Left kidney (tissue), 2 donors: Measurements from ENCODE around the gene GSG1L. TPM values are rescaled to one million over a fixed set of nuclear protein-coding genes. Genes with fewer than 3 reads are reported as not detected.
"Not testable (repeated sequence)": the region's sequence is repeated elsewhere in the genome, so short reads cannot be mapped to it uniquely, and the experiment has no call there.

Experiments used
- DNase-seq: peaks from one replicate; pipeline ENCODE4 v3.0.0-alpha.2; 2013
- polyA plus RNA-seq: library from polyadenylated mRNA; unstranded; fragments of 120-200 nt; gene quantifications from one replicate; pipeline ENCODE4 v1.2.1, GENCODE V29; 2013; ENCODE audit not compliant: insufficient read length

GSG1L gene
- polyA plus RNA-seq, 1 donor: 0.20 TPM

DNA sequence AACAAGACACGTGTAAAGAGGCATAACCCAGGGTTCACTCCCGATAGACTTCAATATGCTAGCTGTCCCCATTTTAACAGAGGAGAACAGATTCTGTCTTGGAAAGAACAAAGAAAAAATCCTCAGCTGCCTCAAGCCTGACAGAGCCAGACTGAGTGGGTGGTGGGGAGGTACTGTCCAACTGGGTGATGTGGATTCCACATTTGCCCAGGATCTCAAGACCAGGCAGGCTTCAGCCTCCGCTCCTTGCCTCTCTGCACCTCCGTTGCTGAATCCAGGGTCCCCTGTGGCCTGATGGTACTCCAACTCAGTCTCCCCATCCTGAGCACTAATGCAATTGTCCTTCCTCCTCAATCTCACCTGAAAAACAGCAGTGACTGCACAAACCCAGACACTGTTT, 163.8 kb downstream of the GSG1L start:
- no peak for DNase-seq

GRCh38 chr16:27894386-27894785, 169.1 kb downstream of the GSG1L start:
- peak; percentile 17 for DNase-seq

DNA sequence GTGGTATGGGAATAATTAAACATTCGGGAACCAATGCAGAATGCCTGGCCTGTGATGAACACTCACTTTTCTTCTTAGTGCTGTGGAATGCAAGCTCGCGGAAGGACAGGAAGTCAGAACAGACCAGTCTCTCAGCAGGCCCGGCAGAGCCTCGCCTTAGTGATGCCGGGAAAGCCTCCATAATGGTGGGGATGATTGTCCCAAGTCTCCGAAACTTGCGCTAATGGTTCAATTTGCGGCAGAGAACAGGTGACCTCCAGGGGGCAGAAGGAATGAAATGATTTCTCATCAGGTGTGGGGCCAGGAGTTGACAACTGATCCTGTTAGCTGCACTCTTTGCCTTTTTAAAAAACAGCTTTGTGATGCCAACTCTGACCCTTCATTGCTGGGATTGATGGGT, 170.6 kb downstream of the GSG1L start:
- no peak for DNase-seq

DNA sequence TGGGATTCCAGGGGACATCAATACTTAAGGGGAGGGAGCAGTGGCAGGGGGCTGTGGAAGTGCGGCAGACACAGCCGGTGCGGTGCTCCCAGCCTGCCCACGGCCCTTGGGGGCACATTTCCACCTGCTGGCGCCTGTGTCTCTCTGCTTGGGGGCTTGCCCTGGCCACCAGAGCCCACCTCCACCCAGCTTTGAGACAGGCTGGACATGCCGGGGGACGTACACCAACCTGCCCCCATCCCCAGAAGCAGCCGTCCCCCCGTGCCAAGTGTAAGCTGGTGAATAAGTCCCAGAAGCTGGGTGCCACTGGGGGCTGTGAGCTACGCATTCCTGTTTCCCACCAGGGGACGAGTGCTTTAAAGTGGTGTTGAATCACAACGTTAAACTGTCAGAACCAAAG, 172.6 kb downstream of the GSG1L start:
- no peak for DNase-seq

DNA sequence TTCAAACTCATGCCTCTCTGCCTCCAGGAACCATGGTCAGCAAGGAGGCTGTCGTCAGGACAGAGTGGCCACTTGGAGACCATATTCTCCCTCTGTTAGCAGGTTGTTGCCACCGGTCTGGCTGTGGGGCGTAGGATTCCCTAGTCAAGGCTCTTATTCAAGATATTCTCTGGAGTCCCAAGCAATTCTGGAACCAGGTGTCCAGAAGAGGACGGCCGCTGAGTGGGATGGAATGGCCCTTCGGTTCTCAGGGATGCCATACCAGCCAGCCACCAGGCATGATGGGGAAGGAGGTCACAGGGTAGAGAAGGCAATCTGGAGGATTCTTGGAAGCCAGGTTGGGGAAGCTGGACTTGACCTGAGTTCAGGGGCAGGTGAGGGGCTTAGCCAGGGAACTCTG, 173.5 kb downstream of the GSG1L start:
- DNase-seq: no peak

DNA sequence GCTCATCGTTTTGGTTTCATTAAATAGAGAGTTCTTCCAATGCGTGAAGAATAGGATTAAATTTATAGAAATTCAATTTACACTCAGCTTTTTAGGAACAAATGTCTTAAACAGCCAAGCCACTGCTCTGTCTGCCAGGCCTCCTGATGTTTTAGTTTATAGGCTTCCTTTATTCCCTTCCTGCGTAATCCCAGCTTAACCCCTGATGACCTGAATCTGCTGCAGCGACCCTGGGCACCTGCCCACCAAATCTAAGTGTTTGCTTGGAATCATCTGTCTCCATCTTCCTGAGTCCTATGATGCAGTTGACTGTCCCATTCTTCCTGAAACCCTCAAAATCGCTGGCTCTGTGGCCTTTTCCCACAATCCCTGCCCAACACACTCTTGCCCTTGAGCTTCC, 179.9 kb downstream of the GSG1L start:
- DNase-seq: no peak

GRCh38 chr16:27880287-27880686, 183.2 kb downstream of the GSG1L start:
- DNase-seq: no peak

- no peak for DNase-seq
Observed at GRCh38 chr16:27879601-27880247, 183.8 kb downstream of the GSG1L start.

- DNase-seq: not testable (repeated sequence)
Observed at GRCh38 chr16:27872627-27873026, 190.9 kb downstream of the GSG1L start.

GRCh38 chr16:27870116-27870798, 193.3 kb downstream of the GSG1L start:
- DNase-seq: no peak

- DNase-seq: no peak
Observed at GRCh38 chr16:27869411-27869810, 194.1 kb downstream of the GSG1L start.

- no peak for DNase-seq
Observed at GRCh38 chr16:27868180-27868579, 195.3 kb downstream of the GSG1L start.

GRCh38 chr16:27867122-27868110, 196.1 kb downstream of the GSG1L start:
- peak; percentile 15 for DNase-seq

GRCh38 chr16:27863377-27863776, 200.1 kb downstream of the GSG1L start:
- DNase-seq: no peak

GRCh38 chr16:27862953-27863352, 200.6 kb downstream of the GSG1L start:
- DNase-seq: no peak

DNA sequence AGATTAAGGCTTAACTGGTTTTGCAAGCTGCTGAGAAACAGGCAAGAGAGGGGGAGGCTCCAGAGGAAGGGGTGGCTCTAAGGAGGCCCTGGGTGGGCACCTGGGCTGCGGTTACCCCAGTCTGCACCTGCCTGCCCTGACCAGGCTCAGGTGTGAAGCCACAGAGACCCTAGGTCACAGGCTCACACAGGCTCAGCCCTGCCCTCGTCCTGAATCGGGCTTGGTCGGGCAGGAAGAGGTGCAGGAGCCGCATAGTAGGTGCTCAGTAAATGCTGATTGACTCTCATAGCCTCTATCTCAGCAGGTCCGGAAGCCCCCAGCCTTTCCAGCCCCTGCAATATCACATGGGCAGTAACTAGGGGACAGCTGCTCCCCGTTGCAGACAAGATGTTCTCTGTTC, 203.4 kb downstream of the GSG1L start:
- DNase-seq: no peak

DNA sequence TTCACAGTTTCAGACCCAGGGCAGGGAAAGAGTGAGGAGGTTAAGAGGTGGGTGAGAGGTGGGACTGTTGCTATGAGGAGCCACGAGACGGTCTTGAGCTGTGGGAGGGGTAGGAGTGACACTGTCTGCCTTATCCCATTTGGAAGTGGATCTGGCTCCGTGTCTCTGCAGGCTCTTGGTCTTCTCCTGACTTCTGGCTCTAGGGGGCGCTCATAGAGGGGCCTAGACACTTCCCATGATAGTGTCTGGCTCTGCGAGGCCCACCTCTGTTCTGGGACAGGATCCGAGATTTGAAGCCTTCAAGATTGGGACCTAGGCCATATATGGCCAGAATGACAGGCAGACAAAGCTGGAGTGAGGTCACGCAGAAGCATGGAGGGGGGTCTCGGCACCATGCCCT, 204.5 kb downstream of the GSG1L start:
- DNase-seq: no peak

DNA sequence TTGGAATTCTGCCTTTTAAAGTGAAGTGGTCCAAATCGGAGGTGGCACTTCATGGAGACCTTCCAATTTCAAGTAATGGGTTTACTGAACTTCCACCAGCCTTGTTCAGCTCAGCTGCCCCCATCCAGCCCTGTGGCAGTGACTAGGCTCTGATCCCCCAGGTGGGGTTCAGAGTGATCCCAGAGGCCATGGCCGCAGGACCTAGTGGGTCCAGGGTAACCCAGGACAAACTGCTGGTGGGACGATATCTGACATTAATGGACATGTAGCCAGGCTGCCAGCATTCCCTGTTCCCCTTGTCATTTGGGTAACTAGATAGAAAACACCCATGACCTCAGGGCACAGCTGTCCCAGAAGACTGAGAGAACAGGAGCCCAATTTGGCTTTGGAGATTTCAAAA, 209.9 kb downstream of the GSG1L start:
- no peak for DNase-seq

GRCh38 chr16:27853101-27853500, 210.4 kb downstream of the GSG1L start:
- no peak for DNase-seq

DNA sequence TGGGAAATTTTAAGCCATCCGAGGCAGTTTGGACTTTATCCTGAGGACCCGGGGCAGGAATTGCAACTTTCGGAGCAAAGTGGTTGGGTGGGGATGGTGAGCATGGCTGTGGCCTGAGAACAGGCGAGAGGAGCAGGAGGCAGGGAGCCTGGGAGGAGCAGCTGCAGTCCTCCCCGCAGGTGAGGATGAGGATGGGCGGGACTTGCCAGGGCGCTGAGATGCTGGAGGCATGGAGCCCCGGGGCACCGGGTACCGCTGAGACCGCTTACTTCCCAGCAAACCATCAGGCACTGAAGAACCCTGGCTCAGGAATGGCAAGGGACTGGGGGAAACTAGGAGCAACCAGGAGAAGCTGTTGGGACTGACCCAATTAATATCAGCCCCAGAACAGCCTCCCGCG, 210.8 kb downstream of the GSG1L start:
- DNase-seq: no peak

GRCh38 chr16:27852116-27852515, 211.4 kb downstream of the GSG1L start:
- no peak for DNase-seq

DNA sequence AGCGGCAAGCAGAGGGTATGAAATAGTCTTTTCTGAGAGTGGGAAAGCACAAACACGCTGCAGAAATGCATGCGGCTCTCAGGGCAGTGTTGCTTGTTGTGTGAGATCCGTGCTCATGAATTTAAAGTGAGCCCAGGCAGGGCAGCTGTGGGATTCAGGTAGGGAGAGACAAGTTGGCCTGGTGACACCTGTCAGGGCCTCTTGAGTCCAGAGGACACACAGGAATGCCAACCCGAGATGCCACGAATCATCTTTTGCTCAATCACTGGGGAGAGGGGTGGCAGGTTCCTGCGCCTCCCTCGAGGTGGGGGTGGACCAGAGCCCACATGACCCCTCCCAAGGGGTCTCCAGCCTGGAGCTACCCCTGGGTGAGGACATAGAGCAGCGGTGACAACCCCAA, 211.9 kb downstream of the GSG1L start:
- DNase-seq: no peak

- DNase-seq: no peak
Observed at GRCh38 chr16:27849621-27850020, 213.9 kb downstream of the GSG1L start.
